Measurements from ENCODE around the gene MRTFB.
A peak's percentile ranks its signal among the peaks of the same experiment; 100 is the strongest.

MRTFB gene

GRCh38 chr16:14168146-14168545 is 97.0 kb downstream of the MRTFB start:
- peak; percentile 47 for DNase-seq (ENCODE audit: low read depth)
- H3K4me3 ChIP-seq (replicated peaks; ENCODE audit: low read depth, low read length) = no peak overlapping the region
- no peak for TF ChIP-seq CTCF (IDR thresholded peaks at IDR 0.05; ENCODE audit: low read length, missing control alignments)

- peak; percentile 84 for DNase-seq (ENCODE audit: low read depth)
- H3K4me3 ChIP-seq (replicated peaks; ENCODE audit: low read depth, low read length) = no peak overlapping the region
- no peak for TF ChIP-seq CTCF (IDR thresholded peaks at IDR 0.05; ENCODE audit: low read length, missing control alignments)
These were observed 101.2 kb downstream of the MRTFB start for GRCh38 chr16:14172200-14172809.

- no peak overlapping the region for H3K4me3 ChIP-seq (replicated peaks; ENCODE audit: low read depth, low read length)
- no peak for TF ChIP-seq CTCF (IDR thresholded peaks at IDR 0.05; ENCODE audit: low read length, missing control alignments)
- DNase-seq (ENCODE audit: low read depth) = no peak
These were observed 104.0 kb downstream of the MRTFB start for GRCh38 chr16:14175086-14175485.

- TF ChIP-seq CTCF (IDR thresholded peaks at IDR 0.05; ENCODE audit: low read length, missing control alignments) = no peak
- DNase-seq (ENCODE audit: low read depth) = no peak
- no peak overlapping the region for H3K4me3 ChIP-seq (replicated peaks; ENCODE audit: low read depth, low read length)
These were observed 106.6 kb downstream of the MRTFB start for GRCh38 chr16:14177704-14178103.

- no peak for TF ChIP-seq CTCF (IDR thresholded peaks at IDR 0.05; ENCODE audit: low read length, missing control alignments)
- no peak for DNase-seq (ENCODE audit: low read depth)
- H3K4me3 ChIP-seq (replicated peaks; ENCODE audit: low read depth, low read length) = no peak overlapping the region
These were observed 108.0 kb downstream of the MRTFB start for GRCh38 chr16:14179116-14179515.

- no peak for TF ChIP-seq CTCF (IDR thresholded peaks at IDR 0.05; ENCODE audit: low read length, missing control alignments)
- H3K4me3 ChIP-seq (replicated peaks; ENCODE audit: low read depth, low read length) = no peak overlapping the region
- no peak for DNase-seq (ENCODE audit: low read depth)
These were observed 109.4 kb downstream of the MRTFB start for GRCh38 chr16:14180481-14180944.
